ENCODE results near the gene SIGMAR1.

The SIGMAR1 gene

DNA sequence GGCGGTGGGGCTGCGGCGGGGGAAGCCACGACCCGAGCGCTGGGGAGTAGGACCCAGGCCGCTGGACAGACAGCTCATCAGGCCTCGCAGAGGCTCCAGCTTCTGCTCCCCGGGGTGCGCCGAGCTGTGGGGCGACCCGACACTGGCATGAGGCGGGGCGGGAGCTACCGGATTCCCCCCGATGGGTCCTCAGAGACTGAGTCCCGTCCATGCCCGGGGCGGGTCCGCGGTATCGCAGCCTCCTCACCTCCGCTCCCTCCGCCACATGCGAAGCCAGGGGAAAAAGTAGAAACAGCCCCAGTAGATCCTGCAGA is 27.4 kb upstream of the SIGMAR1 start:
- DNase-seq (ENCODE audit: low spot score): no peak
- in situ Hi-C loops (cut with MboI; ENCODE audit: low pct_unique_long_range_greater_than_20kb, low sequenced_read_pairs, unreplicated experiment): no loop called here
- TF ChIP-seq, protein P1, sequence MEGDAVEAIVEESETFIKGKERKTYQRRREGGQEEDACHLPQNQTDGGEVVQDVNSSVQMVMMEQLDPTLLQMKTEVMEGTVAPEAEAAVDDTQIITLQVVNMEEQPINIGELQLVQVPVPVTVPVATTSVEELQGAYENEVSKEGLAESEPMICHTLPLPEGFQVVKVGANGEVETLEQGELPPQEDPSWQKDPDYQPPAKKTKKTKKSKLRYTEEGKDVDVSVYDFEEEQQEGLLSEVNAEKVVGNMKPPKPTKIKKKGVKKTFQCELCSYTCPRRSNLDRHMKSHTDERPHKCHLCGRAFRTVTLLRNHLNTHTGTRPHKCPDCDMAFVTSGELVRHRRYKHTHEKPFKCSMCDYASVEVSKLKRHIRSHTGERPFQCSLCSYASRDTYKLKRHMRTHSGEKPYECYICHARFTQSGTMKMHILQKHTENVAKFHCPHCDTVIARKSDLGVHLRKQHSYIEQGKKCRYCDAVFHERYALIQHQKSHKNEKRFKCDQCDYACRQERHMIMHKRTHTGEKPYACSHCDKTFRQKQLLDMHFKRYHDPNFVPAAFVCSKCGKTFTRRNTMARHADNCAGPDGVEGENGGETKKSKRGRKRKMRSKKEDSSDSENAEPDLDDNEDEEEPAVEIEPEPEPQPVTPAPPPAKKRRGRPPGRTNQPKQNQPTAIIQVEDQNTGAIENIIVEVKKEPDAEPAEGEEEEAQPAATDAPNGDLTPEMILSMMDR (IDR thresholded peaks at IDR 0.05; ENCODE audit: extremely low read depth, insufficient read depth, missing control alignments): no peak

DNA sequence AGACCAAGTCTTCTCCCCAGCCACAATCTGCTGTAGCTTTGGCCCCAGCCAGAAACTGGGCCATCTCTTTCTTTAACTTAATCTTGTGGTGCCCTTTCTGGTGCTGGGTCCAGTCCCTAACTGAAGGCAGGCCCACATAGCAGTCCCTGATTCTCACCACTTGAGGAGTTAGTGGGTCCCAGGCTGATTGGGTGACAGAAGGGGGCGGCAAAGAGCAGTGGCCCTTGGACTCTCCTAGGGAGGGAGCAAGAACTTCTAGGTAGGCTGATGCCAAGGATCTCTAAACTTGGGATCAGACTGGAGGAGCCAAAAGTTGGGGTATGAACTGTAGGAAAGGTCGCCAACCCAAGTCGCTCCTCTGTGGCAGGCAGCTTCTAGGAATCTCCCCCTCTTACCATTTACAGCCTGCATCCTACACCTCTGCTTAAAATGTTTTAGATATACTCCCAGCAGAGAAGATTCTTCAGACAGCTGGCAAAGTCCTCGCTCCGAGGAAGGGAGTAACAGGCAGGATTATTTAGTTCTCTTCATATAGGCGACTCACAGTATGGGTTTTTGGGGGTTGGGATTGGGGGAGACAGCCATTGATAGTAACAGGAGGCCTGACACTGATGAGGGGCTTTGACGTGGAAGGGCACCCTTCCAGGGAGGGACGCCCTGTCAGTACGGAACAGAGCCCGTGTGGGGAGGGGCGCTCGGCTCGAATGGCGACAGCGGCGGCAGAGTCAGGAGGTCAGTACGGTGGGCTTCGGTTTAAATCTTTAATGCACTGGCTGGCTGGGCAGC is 26.9 kb upstream of the SIGMAR1 start:
- DNase-seq (ENCODE audit: low spot score): peak; percentile 73
- TF ChIP-seq, protein P1 (IDR thresholded peaks at IDR 0.05; ENCODE audit: extremely low read depth, insufficient read depth, missing control alignments): peak; percentile 78
- in situ Hi-C loops (cut with MboI; ENCODE audit: low pct_unique_long_range_greater_than_20kb, low sequenced_read_pairs, unreplicated experiment): no loop called here

DNA sequence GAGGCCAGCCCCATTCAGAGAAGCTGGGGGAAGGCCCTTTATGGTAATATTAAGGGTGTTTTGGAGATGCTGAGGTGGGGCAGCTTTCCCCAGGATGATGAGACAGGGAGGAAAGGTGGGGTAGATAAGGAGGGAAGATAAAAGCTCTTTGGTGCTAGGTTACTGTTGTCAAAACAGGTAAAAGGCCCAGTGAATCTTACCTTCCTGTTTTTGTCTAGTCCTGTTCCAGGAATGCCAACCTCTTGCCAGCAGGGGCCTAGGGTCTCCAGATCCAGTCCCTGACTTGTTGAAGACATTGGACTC is 25.7 kb upstream of the SIGMAR1 start:
- in situ Hi-C loops (cut with MboI; ENCODE audit: low pct_unique_long_range_greater_than_20kb, low sequenced_read_pairs, unreplicated experiment): no loop called here
- TF ChIP-seq, protein P1 (IDR thresholded peaks at IDR 0.05; ENCODE audit: extremely low read depth, insufficient read depth, missing control alignments): no peak
- DNase-seq (ENCODE audit: low spot score): no peak

DNA sequence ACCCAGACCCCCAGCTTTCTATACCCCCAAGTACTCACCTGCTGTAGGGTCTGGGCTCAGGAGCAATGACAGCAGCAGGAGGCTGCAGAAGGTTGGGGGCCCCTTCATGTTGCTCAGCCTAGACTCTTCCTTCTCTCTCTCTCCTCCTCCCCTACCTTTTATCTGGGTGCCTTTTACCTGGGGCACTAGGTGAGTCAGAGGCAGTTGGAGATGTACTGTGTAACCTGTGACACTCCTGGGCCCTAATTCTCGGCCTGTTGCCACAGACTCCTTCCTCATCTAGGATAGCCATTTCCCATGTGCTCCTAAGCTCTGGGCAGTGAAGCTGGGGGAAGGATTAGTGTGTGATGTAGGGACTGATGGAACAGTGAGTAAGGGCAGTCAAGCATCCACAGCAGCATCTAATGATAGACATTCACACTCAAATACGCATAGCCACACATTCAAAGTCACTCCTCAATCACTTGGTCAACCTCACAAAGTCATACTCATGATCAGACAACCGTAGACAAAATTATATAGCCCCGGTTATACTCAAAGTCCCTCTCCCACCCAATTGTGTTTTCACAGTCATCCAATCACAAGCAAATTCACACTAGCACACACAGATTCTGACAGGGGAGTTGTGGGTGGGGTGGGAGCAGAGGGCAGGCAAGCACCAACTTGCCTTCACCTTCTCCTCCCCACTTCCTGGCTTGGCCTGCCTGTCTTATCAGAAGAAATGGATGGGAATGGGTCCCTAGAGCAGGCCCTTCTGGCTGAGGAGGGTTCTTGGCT is 25.1 kb upstream of the SIGMAR1 start, which contains the start of gene CCL27:
CCL27 (minus strand) TSS at position 132 of the 777 bp plus-strand sequence; CDS start at position 108, 24 bp downstream.
- DNase-seq (ENCODE audit: low spot score): no peak
- TF ChIP-seq, protein P1 (IDR thresholded peaks at IDR 0.05; ENCODE audit: extremely low read depth, insufficient read depth, missing control alignments): no peak
- in situ Hi-C loops (cut with MboI; ENCODE audit: low pct_unique_long_range_greater_than_20kb, low sequenced_read_pairs, unreplicated experiment): no loop called here

DNA sequence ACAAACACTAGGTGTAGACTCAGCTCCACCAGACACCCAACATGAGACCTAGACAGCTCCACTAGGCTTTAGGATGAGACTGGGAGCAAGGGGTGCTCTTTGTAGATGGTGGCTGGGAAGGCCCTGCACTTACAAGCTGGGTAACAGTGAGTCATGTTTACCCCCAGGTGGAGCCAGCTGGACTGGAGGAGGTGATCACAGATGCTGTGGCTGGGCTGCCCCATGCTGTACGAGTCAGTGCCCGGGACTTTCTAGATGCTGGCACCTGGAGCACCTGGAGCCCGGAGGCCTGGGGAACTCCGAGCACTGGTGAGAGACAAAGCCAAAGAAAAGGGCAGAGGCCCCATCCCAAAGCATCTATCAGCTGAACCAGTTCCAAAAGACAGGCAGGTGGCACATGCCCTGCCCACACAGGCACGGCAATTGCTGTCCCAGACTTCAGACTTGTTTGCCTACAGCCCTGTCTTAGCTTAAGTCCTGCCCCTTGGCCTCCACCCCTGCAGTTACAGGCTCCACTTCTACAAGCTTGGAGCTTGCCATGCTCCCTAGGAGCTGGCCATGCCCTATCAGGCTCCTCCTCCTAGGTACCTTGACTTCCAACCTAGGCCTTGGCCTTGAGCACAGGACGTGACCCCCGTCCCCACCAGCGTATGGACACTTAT is 22.1 kb upstream of the SIGMAR1 start:
- no peak for DNase-seq (ENCODE audit: low spot score)
- TF ChIP-seq, protein P1 (IDR thresholded peaks at IDR 0.05; ENCODE audit: extremely low read depth, insufficient read depth, missing control alignments): no peak
- in situ Hi-C loops (cut with MboI; ENCODE audit: low pct_unique_long_range_greater_than_20kb, low sequenced_read_pairs, unreplicated experiment): no loop called here

DNA sequence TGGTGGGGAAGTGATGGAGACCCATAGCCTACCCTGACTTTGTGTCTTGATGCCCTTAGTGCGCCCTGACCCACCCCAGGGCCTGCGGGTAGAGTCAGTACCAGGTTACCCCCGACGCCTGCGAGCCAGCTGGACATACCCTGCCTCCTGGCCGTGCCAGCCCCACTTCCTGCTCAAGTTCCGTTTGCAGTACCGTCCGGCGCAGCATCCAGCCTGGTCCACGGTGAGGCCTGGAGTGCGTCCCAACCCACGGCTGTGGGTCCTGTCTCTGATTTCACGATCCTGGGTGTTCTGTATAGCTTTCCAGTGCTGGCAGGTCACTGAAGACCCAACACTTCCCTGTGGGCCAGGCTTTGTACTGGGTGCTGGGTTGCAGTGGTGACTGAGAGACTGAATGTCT is 20.9 kb upstream of the SIGMAR1 start:
- in situ Hi-C loops (cut with MboI; ENCODE audit: low pct_unique_long_range_greater_than_20kb, low sequenced_read_pairs, unreplicated experiment): no loop called here
- no peak for DNase-seq (ENCODE audit: low spot score)
- TF ChIP-seq, protein P1 (IDR thresholded peaks at IDR 0.05; ENCODE audit: extremely low read depth, insufficient read depth, missing control alignments): no peak

Data from GM13977 (cell line).